GM21737 (cell line): Measurements from ENCODE around the gene EHBP1.

Experiments used
- ATAC-seq: cut with Tn5 transposase; IDR thresholded peaks from one replicate; pipeline ENCODE4 v1.9.1; 2021; ENCODE audit warnings: mild to moderate bottlenecking, moderate library complexity; ENCODE audit not compliant: unreplicated experiment

The EHBP1 gene

DNA sequence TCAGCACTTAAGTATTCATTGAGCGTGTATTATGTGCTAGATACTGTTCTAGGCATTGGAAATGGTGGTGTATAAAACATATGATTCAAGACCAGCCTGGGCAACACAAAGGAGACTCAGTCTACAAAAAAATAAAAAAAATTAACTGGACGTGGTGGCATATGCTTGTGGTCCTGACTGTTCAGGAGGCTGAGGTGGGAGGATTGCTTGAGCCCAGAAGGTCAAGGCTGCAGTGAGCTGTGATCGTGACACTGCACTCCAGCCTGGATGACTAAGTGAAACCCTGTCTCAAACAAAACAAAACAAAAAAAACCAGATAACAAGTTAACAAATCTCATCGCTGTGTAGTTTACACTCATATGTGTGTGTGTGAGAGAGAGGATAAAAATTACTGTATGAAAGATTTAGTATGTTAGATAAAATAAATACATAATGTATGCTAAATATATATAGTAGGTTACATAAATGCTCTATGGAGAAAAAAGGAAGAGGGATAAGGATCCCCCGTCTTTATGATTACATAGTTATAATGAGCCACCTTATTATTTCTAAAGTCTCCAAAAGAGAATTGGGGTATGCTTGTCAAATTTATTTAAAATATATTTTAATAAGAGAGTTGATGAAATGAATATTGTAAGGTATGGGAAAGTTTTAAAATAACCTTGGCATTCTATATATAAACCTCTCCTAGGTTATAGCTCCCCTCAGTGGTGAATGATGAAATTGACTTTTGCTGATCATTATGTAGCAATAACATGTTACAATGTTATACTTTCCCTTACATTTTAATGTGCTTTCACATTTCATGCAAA lies 69.2 kb downstream of the EHBP1 start:
- ATAC-seq, result no peak

DNA sequence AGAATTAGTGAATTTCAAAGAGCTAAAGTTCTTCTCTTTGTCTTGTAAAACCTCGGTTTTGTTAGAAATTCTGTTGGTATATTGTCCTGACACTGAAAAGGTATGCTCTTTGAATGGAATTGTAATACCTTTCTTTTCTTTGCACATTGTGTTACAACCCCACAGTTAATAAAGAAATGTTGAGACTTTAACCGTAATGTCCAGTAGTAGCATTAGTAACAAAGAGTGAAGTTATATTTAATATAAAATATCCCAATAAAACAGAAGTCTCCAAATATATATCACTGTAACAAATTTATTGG lies 69.8 kb downstream of the EHBP1 start:
- no peak for ATAC-seq

DNA sequence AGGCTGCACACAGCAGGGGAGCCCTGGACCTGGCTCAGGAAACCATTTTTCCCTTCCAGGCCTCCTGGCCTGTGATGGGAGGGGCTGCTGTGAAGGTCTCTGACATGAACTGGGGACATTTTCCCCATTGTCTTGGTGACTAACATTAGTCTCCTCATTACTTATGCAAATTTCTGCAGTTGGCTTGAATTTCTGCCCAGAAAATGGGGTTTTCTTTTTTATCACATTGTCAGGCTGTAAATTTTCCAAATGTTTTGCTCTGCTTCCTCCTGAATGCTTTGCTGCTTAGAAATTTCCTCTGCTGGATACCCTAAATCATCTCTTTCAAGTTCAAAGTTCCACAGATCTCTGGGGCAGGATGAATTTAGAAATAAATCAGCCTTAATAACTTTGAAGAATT lies 78.2 kb downstream of the EHBP1 start:
- ATAC-seq, result no peak

DNA sequence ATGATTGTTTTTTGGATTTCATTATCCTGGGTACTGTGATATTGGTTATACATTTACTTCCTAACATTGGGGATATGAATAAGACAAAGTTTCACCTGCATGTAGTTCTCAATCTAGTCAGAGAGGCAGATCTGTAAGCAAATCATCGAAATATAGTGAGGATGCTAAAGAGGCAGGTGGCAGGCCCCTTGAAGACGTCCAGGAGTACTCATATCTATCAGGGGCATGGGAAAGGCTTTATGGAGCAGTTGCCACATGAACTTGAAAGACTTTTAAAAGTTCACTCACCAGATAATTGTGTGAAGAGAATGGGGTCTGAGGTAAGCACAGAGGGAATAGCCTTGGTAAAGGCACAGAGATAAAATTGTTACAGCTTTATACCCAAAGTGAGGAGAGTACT lies 78.8 kb downstream of the EHBP1 start:
- no peak for ATAC-seq

DNA sequence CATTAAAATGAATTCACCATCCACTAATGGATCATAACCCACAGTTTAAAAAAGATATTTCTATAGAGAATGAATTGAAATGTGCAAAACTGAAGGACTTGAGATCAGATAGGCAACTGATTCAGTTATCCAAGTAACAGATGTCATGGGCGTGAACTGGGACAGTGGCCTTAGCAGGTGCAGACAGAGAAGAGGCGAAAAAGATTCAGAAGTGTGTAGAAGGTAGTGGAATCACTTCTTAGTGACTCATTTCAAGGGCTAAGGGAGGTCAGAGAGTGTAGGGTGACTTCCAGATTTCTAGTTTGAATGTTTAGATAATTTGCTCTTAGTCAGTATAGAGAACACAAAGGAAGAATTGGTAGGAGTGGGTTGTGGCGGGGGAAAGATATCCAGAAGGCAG lies 79.7 kb downstream of the EHBP1 start:
- ATAC-seq, result no peak

DNA sequence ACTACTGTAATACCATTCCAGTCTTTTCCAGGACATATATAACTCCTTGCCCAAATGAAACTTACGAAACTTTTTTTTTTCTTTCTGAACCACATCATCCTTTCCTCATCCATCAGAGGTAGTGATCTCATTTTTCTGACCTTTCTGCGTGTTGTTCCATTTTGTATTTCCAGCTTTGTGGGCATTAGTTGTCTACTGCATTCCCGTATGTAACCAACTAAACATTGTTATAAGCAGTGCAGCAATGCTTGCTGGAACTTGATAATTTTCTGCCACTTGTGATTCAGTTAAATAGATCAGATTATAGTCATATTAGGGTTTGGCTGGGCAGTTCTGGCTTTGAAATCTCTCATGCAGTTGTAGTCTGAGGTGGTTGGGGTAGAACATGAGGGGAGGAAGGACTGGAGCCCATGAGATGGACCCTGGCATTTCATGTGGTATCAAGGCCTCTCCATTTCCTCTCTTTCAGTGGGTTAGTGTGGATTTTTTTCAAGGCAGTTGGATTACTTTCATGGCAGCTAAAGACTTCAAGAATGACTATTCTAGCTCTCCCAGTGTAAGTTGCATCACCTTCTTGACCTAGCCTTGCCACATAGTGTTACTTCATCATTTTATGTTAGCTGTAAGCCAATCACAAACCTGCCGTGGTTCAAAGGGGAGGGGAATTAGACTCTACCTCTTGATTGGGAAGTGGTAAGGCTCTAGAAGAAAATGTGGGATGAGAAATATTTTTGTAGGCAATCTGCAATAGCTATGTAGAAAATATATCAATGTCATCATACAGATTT lies 80.5 kb downstream of the EHBP1 start:
- no peak for ATAC-seq

DNA sequence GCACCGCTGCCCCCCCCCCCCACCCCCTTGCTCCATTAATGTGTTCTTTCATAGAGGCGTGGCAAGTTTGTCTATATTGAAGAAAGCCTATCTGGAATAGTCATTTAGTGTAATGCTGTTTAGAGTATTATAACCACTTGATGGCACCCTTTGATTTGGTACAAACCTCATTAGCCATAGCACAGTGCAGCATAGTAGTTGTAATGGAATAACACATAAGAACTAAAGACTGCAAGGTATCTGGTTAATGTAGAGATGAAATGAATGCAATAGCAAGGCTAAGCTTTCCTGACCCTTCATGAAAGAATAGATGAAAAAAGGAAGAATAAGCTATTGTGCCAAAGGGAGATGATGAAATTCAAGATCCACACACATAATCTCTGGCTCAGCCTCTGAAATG lies 81.9 kb downstream of the EHBP1 start:
- no peak for ATAC-seq

DNA sequence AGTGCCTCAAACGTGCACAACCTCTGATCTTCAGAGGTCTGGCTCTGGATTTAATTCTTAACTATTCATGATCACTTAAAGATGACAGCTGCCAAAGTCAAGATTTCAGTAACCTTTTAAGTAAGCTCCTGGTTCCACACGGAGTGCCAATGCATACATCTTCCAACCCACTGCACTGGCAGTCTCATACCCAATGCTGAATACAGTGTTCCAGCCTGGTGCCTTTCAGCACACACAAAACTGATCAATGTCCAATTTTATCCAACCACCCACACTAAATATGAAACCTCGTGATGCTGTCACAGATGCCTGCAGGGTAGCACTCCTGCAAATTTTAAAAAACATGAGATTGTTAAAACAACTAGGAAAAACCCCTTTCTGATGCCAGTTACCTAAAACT lies 84.0 kb downstream of the EHBP1 start:
- no peak for ATAC-seq

DNA sequence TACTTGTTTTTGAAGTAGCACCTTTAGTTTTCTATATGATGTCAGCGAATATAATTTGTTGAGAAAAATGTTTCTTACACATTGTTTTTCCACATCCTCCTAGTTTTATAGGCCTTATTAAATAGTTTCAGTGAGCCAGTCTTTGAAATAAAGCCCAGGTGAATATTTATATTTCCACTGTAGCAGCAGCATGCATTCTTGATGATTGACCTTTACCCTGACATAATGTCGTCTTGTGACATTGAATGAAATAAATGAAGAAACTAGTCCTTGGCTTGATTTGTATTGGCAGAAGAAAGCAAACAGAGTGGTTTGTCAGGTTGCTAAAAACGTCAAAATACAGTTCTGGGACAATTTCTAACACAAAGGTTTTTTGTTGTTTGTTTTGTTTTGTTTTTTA lies 84.4 kb downstream of the EHBP1 start:
- no peak for ATAC-seq

DNA sequence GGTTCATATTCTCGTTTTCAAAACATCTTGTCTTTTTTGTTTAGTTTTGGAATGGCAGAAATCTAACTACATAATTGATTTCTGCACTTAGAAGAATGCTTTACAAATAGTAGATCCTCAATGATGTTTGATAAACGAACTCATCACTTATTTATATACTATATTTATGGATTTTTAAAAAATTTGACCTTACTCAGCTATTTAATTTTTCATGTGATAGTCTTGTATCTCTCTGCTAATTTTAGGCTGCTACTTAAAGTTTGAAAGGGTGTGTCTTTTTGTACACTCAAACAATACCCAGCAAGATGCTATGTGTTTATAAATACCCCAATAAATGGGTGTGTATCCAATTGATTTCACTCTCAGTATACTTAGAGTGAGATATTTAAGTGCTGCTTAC lies 86.9 kb downstream of the EHBP1 start:
- ATAC-seq, result no peak

DNA sequence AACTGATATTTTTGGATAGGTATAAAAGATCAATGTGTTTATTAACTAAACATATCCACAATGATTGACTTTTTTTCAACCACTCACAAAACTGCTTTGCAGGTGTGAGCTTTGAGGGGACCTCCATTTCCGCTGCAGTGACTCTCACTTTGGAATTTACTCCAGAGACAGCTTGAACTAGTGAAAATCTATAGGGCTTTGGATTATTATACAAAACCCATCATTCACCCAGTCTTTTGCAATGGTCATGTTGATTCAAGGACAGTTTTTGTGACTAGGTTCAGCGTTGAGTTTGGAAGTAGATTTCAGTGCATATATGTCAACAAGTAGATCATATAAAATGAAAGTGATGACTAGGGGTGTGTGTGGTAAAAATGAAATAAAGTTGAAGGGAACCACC lies 87.7 kb downstream of the EHBP1 start:
- no peak for ATAC-seq

DNA sequence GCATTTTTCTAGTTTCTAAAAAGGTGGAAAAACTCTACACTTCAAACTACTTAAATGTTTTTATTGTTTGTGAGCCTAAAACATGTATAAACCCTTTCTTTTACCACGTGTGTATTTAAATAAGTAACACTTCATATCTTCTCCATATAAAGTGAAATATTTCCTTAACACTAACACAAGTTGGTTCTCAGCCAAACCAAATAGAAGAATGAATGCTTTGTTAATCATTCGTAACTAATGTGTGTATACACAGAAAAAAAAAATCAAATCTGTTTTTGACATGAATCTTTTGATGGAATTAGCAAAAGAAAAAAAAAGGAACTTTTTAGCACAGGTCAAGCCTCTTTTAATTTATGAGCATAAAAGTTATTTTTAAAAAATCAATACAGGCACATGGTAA lies 89.3 kb downstream of the EHBP1 start:
- no peak for ATAC-seq

DNA sequence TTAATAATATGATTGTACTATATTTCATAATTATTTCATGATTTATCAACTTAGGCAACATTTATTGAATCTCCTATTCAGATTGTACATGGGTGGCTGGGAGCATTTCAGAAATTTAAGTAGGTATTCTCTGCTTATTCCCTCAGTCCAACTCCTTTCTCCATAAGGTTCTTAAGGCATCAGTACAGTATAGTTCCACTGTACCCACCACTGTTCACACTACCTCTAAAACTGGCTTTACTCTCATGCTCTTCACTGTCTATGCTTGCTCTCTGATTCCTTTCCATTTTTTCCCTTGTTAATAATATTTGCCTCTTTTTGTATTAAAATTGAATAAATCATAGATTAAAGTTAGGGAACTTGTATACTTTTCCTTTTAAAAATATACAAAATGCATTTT lies 89.8 kb downstream of the EHBP1 start:
- ATAC-seq, result no peak

DNA sequence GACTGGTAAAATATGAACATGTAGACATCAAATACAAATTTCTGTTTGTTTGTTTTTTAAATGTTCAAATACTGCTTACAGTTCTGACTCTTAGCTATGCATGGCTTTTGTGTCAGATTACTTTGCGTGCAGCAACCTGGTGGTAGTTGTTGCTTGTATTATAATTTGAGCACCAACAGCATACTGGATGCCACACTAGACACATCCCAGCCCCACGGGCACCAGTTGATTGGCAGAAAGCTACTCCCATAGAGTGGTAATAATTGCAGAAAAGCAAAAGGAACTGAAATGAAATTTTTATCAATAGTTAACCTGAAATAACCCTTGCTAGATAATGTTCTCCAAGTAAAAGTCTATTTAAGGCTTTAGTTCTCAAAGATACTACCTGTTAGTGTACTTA lies 91.6 kb downstream of the EHBP1 start:
- ATAC-seq, result no peak

DNA sequence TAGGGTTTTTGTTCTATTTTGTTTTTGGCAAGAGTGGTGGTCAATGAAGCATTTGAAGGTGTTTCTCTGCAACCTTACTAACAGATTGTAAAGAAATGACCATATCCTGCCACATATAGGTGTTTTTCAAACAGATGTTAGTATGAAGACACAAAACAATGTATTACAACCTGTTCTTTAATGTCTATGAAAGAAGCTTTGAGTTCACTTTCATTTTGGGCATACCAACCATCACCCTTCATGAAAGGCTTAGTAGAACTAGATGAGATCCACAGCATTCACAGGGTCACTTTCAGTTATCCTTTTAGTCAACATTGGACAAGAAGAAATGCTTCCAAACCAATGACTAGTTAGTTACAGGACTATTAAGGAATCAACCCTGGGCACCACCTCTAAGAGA lies 95.1 kb downstream of the EHBP1 start:
- no peak for ATAC-seq

DNA sequence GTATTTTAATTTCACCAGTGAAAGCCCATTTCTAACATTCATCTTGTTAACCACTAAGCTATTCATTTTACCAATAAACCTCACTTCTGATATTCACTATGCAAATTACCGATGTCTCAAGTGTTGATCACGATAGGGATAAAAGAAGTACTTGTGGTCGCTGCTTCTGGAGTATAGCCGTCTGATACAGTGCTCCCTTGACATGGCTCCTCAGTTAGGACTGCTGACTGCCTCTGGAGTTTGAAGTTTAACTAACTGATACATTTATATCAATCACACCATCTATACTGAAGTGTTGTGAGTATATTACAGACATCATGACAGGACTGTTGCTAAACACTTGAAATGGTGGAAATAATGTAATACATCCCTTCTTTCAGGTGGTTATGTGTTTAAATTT lies 95.6 kb downstream of the EHBP1 start:
- ATAC-seq, result no peak

DNA sequence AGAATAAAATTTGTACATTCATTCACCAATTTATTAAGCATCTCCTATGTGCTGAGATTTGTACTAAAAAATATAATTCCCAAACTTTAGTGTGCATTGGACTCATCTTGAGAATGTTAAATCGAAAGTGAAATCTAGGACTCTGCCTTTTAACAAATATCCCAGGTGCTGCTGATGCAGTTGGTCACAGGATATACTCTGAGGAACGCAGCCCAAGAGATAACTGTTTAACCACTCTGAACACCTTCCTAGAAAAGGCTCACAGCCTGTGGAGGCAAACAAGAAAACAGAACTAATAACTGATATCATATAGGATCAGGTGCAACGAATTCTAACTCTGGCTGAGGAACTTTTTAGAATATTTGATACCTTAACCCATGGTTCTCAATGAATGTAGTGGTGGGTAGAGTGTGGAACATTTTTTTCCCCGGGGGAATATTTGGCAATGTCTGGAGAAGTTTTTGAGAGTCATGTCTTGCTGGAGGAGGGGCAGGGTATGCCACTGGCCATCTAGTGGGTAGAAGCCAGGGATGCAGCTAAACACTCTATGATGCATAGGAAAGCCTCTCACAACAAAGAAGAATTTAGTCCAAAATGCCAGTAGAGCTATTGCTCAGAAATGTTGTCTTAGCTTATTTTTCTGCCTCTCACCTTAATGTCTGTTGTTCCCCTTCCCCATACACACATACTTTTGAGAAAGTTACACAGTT lies 96.5 kb downstream of the EHBP1 start:
- no peak for ATAC-seq

DNA sequence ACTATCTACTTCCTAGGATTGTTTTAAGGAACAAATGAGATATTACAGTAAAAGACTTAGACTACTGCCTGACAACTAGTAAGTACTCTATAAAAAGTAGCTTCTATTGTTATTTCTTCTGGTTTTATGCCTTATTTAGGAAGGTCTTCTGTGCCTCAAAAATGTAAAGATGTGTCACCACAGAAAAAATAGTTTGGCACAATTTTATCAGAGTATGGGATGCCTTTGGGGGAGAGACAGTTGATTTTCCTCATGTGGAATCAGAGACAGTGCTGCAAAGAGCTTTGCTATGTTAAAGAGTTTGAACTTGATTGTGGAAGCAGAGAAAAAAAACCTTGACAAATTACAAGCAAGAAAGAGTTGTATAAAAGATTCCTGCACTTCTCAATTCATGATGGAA lies 98.4 kb downstream of the EHBP1 start:
- ATAC-seq, result no peak

DNA sequence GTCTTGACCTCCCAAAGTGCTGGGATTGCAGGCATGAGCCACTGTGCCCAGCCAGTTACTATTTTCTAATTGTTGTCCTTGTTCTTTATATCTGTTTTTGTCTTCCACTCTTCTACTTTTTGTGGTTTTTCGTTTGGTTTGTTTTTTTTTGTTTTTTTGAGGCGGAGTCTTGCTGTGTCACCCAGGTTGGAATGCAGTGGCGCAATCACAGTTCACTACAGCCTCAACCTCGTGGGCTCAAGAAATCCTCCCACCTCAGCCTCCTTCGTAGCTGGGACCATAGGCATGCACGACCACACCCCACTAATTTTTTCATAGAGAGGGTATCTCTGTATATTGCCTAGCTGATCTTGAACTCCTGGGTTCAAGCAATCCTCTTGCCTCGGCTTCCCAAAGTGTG lies 100.7 kb downstream of the EHBP1 start:
- ATAC-seq, result no peak

DNA sequence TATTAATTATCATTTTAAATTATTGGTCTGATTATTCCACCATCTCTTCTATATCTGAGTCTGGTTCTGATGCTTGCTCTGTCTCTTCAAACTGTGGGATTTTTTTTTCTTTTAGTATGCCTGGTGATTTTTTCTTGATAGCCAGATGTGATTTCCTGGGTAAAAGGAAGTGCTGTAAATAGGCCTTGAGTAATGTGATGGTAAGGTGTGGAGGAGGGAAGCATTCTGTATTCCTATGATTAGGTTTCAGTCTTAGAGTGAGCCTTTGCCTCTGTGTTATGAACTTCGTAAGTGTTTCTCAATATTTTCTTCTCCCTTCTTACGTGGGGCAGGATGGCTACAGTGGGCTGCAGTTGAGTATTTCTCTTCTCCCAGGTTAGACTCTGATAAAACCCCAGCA lies 103.0 kb downstream of the EHBP1 start:
- ATAC-seq, result no peak

DNA sequence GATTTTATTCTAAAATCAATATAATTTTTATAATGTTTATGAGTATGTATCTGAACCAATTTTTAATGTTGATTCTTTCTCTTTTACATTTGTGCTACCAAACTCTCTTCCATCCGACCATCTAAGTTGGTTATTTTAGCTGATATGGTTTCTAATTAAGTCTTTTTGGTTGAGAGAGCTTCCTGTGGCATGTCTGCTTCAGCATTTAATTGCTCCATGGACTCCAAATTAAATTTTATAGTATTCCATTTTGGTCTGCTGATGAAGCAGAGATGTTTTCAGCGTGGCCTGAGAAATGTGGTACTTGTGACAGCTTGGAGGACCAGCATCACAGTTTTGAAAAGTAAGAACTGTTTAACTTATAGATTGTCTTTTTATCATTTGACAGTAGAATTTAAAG lies 105.6 kb downstream of the EHBP1 start:
- no peak for ATAC-seq

DNA sequence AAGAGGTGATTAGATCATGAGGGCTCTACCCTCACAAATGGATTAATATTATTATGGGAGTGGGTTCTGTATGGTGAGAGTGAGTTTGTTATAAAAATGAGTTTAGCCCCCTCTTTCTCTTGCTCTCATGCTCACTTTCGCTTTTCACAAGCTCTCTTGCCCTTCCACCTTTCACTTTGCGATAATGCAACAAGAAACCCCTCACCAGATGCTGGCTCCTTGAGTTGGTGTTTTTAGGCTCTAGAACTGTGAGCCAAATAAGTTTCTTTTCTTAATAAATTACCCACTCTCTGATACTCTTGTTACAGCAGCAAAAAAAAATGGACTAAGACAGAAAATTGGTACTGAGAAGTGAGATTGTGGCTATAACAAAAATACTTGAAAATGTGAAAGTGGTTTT lies 106.5 kb downstream of the EHBP1 start:
- ATAC-seq, result no peak
